Esophagus muscularis mucosa (tissue), 4 donors: Measurements from ENCODE around the gene ADAMTS17. TPM values are rescaled to one million over a fixed set of nuclear protein-coding genes. Genes with fewer than 3 reads are reported as not detected.

ENCODE experiments used
- DNase-seq: peaks from one replicate; pipeline ENCODE4 v3.0.0-alpha.2; 2017; ENCODE audit errors: extremely low spot score
- H3K27ac ChIP-seq, 4 donors: fragments of 200-600 bp; sonication (generic); replicated peaks in 1 of 4; 1 replicate in 3 of 4; 2 replicates in 1 of 4; pipeline ENCODE4 v1.5.1; 2016 to 2019; ENCODE audit warnings: mild to moderate bottlenecking in 1 of 4
- H3K27me3 ChIP-seq, 4 donors: fragments of 200-600 bp; sonication (generic); one replicate each; pipeline versions ENCODE4 v1.5.1 to v1.6.0; 2016 to 2019
- H3K36me3 ChIP-seq, 4 donors: fragments of 200-600 bp; sonication (generic); one replicate each; pipeline ENCODE4 v1.5.1; 2016 to 2019
- H3K4me1 ChIP-seq, 4 donors: fragments of 200-600 bp; sonication (generic); one replicate each; pipeline ENCODE4 v1.5.1; 2016 to 2019
- H3K4me3 ChIP-seq, 4 donors: fragments of 200-600 bp; sonication (generic); 1 replicate in 2 of 4; 2 replicates in 2 of 4; pipeline ENCODE4 v1.5.1; 2016 to 2019; ENCODE audit warnings: mild to moderate bottlenecking in 4 of 4, moderate library complexity in 1 of 4
- H3K9me3 ChIP-seq, 4 donors: fragments of 200-600 bp; sonication (generic); 1 replicate in 3 of 4; 2 replicates in 1 of 4; pipeline ENCODE4 v1.5.1; 2016 to 2019
- CTCF ChIP-seq, 3 experiments: fragments of 200-600 bp in 2 of 3; fragments of 450-650 bp in 1 of 3; sonication (generic) in 2 of 3; IDR thresholded peaks; one replicate each; pipeline ENCODE4 v1.5.1; 2017 to 2019; ENCODE audit warnings: antibody characterized with exemption in 3 of 3, mild to moderate bottlenecking in 2 of 3, moderate library complexity in 1 of 3
- EP300 ChIP-seq: sonication (generic); formaldehyde crosslinking; IDR thresholded peaks from one replicate; pipeline ENCODE4 v1.6.1; 2017; ENCODE audit warnings: antibody characterized with exemption
- POLR2A ChIP-seq: fragments of 450-650 bp; IDR thresholded peaks from one replicate; pipeline ENCODE4 v1.6.1; 2017; ENCODE audit warnings: antibody characterized with exemption, moderate library complexity, mild to moderate bottlenecking, low read depth
- POLR2AphosphoS5 ChIP-seq, 2 donors: sonication (generic); formaldehyde crosslinking; IDR thresholded peaks; one replicate each; pipeline ENCODE4 v1.6.1; 2017; ENCODE audit warnings: antibody characterized with exemption in 2 of 2
- WGBS: methylation state at CpG from one replicate; pipeline ENCODE4 v1.1.5; 2018; 5-methylcytosine and 5-hydroxymethylcytosine counted together
- intact Hi-C: fragments of 100-400 bp; cut with DNase I; formaldehyde crosslinking; loops from one replicate; pipeline ENCODE4 v1.15.1; 2023
- total RNA-seq, 4 donors: library from RNA; depleted of rRNA; stranded (reverse); fragments of >200 nt; gene quantifications; one replicate each; pipeline versions ENCODE4 v1.1.0 to v1.2.1, GENCODE V29; 2016

Gene ADAMTS17
- total RNA-seq, 4 donors from 2014 or later = 5.3 to 12.0 (median 6.6) TPM

GRCh38 chr15:100256970-100257650 lies 84.7 kb downstream of the ADAMTS17 start:
- Histone ChIP-seq H3K27me3 (no peaks in the 10 kb centered on the region), H3K27ac (no peak overlapping the region), H3K4me3 (no peak overlapping the region), H3K36me3 (peaks cover 0 to 20% (median 0%) of the 10 kb centered on the region in 4 donors), H3K4me1 (no peaks in the 10 kb centered on the region), H3K9me3 (no peaks in the 10 kb centered on the region)
- 84% methylated on average over 19 of the region's 19 CpGs for WGBS
- no peak for DNase-seq
- TF ChIP-seq POLR2A (no peak), CTCF (IDR thresholded peaks at IDR 0.05) (no peak), EP300 (no peak), POLR2AphosphoS5 (IDR thresholded peaks at IDR 0.05) (no peak)
- intact Hi-C loops = no loop called here

GRCh38 chr15:100256101-100256969 lies 85.4 kb downstream of the ADAMTS17 start:
- H3K27me3 ChIP-seq = no peaks in the 10 kb centered on the region
- H3K27ac ChIP-seq = no peak overlapping the region
- TF ChIP-seq POLR2AphosphoS5 (IDR thresholded peaks at IDR 0.05) = no peak
- no peak for TF ChIP-seq EP300
- no peak for TF ChIP-seq POLR2A
- TF ChIP-seq CTCF (IDR thresholded peaks at IDR 0.05) = no peak
- no peaks in the 10 kb centered on the region for H3K9me3 ChIP-seq
- H3K4me3 ChIP-seq = no peak overlapping the region
- 90% methylated on average over 18 of the region's 20 CpGs for WGBS
- peaks cover 0 to 19% (median 0%) of the 10 kb centered on the region in 4 donors for H3K36me3 ChIP-seq
- intact Hi-C loops = no loop called here
- no peaks in the 10 kb centered on the region for H3K4me1 ChIP-seq
- DNase-seq = no peak

- no peak for TF ChIP-seq POLR2A
- no peak for TF ChIP-seq EP300
- TF ChIP-seq CTCF (IDR thresholded peaks at IDR 0.05) = no peak
- no peak for TF ChIP-seq POLR2AphosphoS5 (IDR thresholded peaks at IDR 0.05)
Observed at GRCh38 chr15:100255644-100256043, 86.1 kb downstream of the ADAMTS17 start.

GRCh38 chr15:100254691-100255090 lies 87.1 kb downstream of the ADAMTS17 start:
- intact Hi-C loops = no loop called here
- Histone ChIP-seq H3K9me3 (no peaks in the 10 kb centered on the region), H3K36me3 (peaks cover 0 to 13% (median 0%) of the 10 kb centered on the region in 4 donors), H3K4me3 (no peak overlapping the region), H3K27ac (no peak overlapping the region), H3K4me1 (no peaks in the 10 kb centered on the region), H3K27me3 (no peaks in the 10 kb centered on the region)
- no peak for DNase-seq
- 85% methylated on average over 4 of the region's 4 CpGs for WGBS
- TF ChIP-seq POLR2AphosphoS5 (IDR thresholded peaks at IDR 0.05) = no peak
- no peak for TF ChIP-seq CTCF (IDR thresholded peaks at IDR 0.05)
- TF ChIP-seq POLR2A = no peak
- no peak for TF ChIP-seq EP300

More at GRCh38 chr15:100255644-100256043, 86.1 kb downstream of the ADAMTS17 start:
- Histone ChIP-seq H3K27me3 (no peaks in the 10 kb centered on the region), H3K4me3 (no peak overlapping the region), H3K36me3 (peaks cover 0 to 13% (median 0%) of the 10 kb centered on the region in 4 donors), H3K27ac (no peak overlapping the region), H3K9me3 (no peaks in the 10 kb centered on the region), H3K4me1 (no peaks in the 10 kb centered on the region)
- 96% methylated on average over 6 of the region's 6 CpGs for WGBS
- no peak for DNase-seq
- intact Hi-C loops = no loop called here
